HG03575 (cell line): Measurements from ENCODE around the gene NKG7.

Source experiments
- ATAC-seq: cut with Tn5 transposase; IDR thresholded peaks from one replicate; pipeline ENCODE4 v1.9.1; 2021; ENCODE audit not compliant: unreplicated experiment, insufficient number of reproducible peaks, low FRiP score; ENCODE audit errors: extremely low read depth

The NKG7 gene

DNA sequence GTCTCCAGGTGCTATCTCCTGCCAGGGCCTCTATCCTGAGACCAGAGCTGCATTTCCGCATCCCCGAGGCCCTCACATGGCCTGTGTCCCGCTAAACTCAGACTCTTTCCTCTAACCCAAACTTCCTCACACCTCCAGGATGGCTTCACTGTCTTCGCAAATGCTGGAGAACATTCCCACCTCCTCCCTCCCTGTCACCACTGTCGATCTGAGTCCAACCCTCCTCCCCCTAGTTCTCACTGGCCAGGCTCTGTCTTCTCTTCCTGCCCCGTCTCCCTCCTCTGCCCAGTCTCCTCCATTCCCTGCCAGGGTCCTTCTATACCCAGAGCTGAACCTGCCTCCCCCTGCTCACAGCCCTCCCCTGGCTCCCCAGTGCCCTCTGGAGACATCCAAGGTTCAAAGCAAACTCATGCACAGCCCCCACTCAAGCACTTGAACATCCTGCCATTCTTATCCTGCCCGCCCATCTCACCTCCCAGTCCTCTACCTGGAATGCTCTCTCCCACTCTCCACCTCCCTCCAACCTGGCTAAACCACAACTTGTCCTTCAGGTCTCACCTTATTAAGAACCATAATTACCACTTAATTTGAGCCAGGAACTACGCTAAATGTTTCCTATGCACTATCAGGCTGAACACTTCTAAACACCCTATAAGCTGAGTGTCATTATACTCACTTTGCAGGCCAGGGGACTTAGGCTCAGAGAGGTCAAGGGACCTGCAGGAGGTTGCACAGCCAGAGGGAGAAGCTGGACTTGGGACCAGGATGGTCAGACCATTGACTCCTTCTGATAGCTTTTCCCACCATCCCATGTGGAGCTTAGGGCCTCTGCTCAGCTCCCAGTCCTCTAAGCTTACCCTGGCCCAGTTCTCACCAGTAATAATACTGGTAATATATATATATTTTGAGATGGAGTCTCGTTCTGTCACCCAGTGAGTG lies 29.6 kb downstream of the NKG7 start:
- ATAC-seq = no peak

DNA sequence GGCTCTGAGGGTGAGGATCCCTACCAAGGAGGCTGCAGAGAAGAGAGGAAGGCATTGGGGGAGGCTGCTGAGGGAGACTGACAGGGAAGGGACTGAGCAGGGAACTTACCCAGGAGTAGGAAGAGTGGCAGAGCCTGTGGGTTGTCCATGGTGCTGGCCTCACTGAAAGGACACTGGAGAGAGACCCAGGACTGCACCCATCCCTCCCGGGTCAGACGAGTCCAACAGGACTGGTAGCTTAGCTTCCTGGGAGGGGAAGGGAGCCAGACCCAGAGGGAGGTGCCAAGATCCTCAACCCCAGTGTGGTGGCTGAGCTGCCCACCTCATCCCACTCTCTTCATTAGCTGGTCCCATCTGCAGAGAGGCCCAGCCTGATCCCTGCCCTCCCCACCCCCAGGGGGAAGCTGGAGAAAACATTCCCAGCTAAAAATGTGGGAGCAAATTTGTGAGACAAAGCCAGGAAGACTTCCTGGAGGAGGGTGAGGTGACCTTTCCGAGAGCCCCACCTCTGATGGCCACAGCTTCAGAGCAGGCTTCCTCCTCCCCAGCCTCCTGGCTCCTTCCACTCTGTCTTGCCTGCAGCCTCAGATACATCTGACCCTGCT lies 30.4 kb downstream of the NKG7 start, which contains the start of gene VSIG10L:
Gene VSIG10L (minus strand): TSS at position 164 of the 605 bp plus-strand sequence. CDS start 15 bp downstream, at position 149.
- ATAC-seq = no peak

DNA sequence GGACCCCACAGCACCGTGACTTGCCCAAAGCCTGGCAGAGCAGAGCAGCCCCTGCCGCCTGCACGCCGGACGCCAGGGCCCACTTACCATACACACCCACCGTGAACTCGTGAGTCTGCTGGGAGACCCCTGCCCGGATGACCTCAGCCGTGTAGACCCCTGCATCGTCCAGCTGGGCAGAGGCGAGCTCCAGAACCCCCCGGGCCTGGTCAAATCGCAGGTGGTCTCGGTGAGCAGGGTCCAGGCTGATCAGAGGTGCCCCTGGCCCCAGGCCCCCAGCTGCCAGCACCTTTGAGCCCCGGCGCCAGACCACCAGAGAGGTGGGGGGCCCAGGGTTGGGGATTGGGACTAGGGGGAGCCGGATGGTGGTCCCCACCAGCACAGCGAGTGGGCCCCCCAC lies 31.4 kb downstream of the NKG7 start:
- ATAC-seq = no peak

DNA sequence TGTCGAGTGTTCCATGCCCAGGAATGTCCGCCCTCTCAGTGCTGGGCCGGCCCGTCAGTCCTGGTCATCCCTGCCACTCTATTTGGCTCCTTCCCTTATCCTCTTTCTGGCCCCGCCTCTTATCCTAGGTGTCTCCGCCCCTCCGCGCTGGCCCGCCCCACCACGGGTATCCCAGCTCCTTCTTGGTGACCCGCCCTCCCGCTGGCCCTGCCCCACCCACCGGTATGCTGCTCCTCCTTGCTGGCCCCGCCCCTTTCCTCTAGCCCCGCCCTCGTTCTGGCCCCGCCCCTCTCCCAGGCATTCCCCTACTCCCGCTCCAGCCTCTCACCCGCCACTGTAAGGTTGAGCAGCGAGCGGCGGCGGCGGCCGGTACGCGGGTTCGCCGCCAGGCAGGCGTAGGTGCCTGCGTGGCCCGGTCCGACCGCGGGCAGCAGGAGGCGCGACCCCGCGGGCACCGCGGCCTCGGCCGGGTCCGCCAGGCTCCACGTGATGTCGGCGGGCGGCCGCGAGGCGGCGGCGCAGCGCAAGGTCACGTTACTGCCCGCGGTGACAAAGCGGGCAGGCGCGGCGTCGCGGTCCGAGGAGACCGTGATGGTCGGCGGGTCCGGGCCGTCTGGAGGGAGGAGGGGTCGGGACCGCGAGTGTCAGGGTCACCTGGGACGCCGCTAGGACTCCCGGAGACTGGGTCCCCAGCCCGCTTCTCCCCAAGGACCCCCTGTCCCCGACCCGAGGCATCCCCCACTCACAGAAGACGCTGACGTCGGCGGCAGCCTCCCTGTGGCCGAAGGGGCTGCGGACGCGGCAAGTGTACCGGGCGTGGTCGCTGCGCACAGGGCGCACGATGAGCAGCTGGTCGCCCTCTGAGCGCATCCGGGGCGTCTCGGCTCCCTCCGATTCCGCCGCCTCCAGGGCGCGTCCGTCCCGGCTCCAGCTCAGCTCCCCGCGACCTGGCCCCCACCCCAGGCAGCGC lies 32.5 kb downstream of the NKG7 start:
- ATAC-seq = no peak

DNA sequence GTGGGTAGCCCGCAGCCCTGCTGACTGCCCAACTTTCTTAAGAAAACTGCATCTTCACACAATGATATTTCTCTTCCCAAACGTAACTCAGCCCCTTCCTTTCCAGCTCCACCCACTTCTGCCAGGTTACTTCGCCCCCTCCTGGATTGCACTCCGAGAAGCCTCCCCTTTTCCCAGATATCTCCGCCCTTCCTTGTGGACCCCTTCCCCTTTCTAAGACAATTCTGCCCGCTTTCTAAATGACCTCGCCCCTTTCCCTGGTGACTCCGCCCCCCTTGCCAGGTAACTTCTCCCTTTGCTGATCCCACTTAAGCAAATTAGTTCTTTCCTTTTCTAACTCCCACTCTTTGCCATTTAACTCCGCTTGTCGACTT lies 33.2 kb downstream of the NKG7 start:
- ATAC-seq = no peak

DNA sequence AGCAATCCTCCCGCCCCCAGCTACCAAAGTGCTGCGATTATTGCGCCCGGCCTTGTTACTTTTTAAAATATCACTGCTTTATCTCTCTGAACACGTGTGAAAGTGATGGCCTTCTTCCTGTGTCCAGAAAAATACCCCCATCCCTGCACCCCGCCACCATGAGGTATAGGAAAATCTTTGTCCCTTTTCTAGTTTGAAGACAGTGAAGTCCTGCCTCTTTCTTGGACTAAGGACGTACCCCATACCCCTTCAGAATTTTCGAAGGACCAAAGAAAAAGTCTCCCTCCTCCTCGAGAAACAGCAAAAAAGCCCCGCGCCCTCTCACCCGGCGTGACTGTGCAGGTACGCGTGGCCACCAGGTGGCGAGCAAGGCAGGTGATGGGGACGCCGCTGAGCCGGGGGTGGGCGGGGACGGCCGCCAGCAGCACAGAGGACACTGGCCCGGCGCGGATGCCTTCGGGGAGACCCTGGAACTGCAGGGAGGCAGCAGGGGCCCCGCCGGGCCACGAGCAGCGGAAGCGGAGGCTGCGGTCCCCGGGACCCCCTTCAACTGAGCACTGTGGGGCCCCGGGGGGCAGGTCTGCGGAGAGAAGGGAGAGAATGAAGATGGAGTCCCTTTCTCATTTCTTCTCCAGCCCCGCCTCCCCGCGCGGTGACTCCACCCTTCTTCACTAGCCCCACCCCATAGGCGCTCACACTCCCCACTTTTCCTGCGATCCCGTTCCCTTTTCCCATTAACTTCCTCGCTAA lies 33.7 kb downstream of the NKG7 start:
- no peak for ATAC-seq

DNA sequence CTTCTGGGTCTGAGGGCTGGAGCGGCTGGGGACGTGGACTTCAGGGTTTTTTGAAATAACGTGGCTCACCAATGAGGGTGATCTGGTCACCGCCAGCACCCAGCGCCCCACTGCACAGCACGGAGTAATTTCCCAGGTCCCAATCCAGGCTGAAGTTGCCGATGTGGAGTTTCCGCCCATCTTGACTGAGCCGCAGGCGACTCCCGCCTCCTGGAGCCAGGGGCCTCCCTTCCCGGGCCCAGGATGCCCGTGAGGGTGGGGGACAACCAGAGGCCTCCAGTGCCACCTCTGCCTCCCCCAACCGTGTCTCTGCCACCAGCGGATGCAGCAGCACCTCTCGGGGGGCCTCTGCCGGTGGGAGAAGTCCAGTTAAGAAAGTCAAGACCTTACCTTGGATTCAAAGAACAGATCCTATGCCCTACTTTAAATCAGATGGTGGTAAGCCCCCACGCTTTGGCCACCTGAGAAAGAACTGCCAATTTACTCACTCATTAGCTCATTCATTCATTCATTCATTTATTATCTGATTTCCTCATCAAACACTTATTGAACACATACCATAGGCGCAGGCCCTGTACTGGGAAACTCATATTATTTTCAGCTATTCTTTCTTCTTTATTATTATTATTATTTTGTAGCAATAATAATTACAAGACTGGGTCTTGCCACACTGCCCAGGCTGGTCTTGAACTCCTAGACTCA lies 34.4 kb downstream of the NKG7 start:
- ATAC-seq = no peak

DNA sequence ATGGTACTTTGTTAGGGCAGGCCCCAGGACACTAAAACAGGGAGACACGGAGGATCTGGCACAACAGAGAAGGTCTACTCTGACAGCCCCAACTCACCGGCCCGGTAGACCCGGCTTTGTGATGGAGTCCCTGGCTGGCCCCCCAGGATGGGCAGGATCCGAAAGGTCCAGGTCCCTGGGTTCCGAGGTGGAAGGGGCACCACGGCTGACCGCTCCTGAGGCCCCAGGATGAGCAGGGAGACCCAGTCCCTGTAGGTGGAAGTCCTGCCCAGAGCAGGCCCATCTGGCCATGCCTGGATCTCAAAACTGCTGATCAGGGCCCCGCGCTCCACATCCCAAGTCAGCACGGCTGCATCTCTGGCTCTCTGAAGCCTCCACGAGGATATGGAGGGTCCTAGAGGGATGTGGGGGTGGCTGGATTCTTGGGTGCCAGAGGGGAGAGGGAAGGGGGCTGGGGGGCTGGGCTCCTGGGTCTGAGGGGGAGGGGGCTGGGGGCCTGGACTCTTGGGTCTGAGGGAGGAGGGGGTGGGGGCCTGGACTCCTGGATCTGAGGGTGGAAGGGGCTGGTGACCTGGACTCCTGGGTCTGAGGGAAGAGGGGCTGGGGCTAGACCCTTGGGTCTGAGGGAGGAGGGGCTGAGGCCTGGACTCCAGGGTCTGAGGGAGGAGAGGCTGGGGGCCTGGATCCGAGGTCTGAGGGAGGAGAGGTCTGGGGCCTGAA lies 35.2 kb downstream of the NKG7 start:
- ATAC-seq = no peak

DNA sequence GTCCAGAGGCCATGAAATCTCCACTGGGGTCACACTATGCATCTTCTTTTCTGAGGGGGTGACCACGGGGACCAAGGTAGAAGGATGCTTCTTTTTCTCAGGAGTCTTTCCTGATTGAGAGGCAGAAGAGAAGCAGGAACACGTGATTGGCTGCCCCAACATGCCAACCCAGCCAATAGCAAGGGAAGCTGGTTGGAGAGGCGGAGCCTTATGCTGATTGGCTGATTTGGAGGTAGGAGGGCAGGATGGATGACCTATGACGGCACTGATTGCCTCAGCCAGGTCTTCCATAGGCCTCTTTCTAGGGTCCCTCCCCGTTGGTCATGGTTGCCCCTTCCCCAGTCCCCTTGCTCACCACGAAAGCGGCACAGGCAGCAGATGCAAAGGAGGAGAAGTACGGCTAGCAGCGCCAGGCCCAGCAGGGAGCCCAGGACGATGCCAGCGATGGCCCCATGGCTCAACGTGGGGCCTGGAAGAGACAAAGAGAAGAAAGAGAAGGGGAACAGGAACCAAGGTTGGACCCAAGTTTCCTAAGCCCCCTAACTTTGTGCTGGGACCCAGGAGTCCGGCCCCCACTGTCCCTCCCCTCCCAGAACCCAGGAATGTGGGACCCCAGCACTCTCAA lies 38.5 kb downstream of the NKG7 start:
- ATAC-seq = no peak

DNA sequence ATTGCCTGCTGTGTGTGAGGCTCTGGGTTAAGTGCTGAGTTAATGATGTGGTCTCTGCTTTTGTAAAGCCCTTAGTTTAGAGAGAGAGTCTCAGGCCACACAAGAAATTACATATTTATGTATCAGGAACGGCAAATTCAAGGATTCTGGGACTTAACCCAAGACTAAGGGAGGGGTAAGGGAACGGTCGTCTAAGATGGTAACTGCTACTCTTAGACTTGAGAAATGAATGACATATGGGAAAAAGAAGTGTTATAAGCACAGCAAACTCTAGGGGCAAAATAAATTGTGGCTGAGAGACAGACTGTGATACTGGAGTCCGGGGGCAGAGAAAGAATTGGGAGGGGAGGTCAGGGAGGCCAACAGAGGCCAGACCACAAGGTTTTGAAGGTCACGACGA lies 40.7 kb downstream of the NKG7 start:
- no peak for ATAC-seq

DNA sequence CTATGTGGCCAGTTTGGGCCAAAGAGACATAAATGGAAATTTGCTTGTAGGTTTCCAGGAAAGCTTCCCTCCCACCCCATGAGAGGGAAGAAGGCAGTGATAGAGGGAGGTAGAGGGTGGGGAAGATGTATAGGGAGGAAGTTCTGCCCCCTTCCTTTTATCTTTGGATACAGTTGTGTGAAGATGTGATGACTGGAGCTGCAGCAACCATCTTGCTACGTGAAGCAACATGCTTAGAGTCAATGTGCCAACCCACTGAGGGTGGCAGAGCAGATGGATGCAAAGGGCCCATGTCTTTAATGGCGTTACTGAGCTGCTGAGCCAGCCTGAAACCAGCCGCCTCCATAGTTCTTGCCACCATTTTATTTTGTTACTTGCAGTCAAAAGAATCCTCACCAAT lies 41.3 kb downstream of the NKG7 start:
- no peak for ATAC-seq

DNA sequence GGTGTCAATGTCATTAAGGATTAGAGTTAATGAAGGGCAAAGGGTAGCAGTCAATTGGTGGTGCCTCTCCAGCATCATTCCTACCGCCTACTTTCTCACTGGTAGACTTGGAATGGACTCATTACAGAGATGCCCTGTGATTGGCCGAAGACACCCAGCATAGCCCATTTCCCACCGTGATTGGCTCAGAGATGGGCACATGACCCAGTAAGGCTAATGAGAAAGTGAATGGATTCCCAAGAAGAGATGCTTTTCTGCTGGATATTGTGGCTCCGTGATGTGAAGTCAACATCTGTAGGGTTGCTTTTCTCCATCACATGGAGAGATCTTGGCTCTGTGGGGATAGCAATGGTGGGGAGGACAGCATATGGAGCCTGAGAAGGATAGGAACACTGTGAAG lies 42.1 kb downstream of the NKG7 start:
- ATAC-seq = no peak

DNA sequence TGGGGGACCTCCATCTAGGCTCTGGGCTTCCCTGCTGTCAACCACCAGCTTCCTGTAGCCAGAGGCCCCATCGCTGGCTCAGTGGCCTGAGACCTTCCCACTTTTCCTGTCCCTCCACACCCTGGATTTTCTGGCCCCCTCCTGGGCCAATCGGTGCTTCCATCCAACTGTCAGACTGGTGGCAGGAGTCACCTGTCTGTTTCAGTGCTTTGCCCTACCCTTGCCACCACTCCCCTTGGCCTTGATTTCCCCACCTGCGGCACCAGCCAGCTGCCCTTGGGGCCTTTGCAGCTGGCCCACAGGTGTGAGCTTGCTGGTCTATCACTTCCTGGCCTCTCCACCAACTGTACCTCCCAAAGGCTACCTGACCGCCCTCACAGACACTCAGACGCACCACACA lies 43.0 kb downstream of the NKG7 start:
- no peak for ATAC-seq

DNA sequence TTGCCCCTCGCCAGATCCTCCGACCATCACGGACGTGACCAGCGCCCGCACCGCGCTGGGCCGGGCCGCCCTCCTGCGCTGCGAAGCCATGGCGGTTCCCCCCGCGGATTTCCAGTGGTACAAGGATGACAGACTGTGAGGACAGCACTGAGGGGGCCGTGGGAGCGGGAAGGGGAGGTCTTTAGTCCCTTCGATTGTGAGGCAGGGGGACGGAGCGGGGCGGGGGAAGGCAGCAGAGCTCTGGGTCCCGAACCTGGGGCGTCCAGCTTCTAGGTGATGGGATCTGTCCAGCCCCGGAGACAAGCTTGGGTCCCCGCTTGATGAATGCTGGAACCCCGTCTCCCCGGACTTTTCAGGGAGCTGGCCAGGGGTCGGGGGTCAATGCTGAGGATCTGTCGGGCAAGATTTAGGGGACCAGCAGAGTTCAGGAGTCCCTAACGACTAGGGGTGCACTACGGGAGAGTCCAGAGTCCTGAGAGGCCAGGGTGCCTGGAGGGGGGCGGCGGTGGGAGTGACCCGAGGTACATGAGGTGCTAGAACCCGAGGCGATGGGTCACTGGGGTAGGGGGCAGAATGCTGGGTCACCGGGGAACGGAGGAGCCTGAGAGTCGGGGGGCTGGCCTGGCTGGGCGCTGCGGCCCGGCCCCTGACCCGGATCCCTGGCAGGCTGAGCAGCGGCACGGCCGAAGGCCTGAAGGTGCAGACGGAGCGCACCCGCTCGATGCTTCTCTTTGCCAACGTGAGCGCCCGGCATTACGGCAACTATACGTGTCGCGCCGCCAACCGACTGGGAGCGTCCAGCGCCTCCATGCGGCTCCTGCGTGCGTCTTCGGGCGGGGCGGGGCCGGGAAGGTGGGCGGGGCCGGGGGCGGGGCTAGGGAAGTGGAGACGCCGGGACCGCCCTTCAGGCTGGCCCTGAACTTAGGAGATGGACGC lies 45.1 kb downstream of the NKG7 start:
- ATAC-seq = no peak

DNA sequence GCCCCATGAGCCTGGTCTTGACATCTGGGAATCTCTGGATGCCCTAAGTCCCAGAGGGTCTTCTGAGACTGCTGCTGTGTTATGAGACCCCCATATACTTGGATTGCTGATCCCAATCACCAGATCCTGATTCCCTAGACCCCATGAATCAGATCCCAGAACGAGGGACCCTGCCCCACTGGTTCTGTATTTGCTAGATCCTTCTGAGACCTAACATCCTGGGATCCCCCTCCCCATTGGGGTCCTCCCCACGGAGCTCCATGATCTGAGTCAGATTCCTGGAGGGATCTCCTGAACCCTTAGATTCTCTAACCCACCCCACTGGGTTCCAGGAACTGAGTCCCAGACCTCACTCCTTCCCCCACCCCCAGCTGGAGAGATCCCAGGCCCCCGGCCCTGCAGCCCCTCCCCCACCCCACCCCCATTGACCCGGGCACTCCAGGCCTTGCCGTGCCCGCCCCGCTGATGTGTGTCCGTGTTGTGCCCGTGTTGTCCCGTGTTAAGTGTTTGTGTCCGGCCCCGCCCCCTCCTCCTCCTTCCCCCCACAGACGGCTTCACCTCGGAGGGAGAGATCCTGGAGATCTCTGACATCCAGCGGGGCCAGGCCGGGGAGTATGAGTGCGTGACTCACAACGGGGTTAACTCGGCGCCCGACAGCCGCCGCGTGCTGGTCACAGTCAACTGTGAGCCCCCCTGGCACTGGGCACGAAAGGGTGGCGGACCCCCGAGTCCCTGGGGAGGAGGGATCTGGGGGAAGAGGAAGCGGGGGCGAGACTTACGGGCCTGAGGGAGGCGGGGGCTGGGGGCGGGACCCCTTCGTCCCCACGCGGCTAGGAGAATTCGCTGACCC lies 46.0 kb downstream of the NKG7 start:
- no peak for ATAC-seq
